ENCODE results near the gene FAM135A. TPM values are rescaled to one million over a fixed set of nuclear protein-coding genes. Genes with fewer than 3 reads are reported as not detected.
"Not testable (repeated sequence)": the region's sequence is repeated elsewhere in the genome, so short reads cannot be mapped to it uniquely, and the experiment has no call there.

FAM135A gene
- total and polyA plus RNA-seq, 2 of the 13 experiments (the other 11 are each of a cell fraction or from before 2014, with no cell fraction given), result 26.9 to 31.5 TPM

GRCh38 chr6:70447343-70448070 is 34.2 kb downstream of the FAM135A start:
- DNase-seq (ENCODE audit: low spot score); H3K27ac ChIP-seq (ENCODE audit: extremely low read length, insufficient read depth, low read length); in situ Hi-C loops (cut with HindIII; ENCODE audit: extremely low pct_ligation_motif_present, low pct_unique_long_range_greater_than_20kb); H3K4me2 ChIP-seq (ENCODE audit: low read depth, low read length); H3K4me1 ChIP-seq (ENCODE audit: insufficient read depth, low read length); BruUV-seq (replicated peaks); H2AFZ ChIP-seq (ENCODE audit: low read length); H3K79me2 ChIP-seq (ENCODE audit: insufficient read depth, low read length); H3K9ac ChIP-seq (ENCODE audit: insufficient read depth, low read depth, low read length); POLR2A ChIA-PET; H3K4me3 ChIP-seq (replicated peaks in 1 of 3; ENCODE audit: insufficient read depth in 1 of 3, low read depth in 2 of 3, low read length in 3 of 3); intact Hi-C loops (cut with micrococcal nuclease; ENCODE audit: unreplicated experiment); ATAC-seq; FAIRE-seq; H4K20me1 ChIP-seq (ENCODE audit: insufficient read depth, low read length); H3K27me3 ChIP-seq (ENCODE audit: control insufficient read depth in 1 of 2, insufficient read depth in 2 of 2, low read length in 2 of 2); H3K9me3 ChIP-seq (ENCODE audit: low read length); CTCF ChIA-PET (ENCODE audit: low intra/inter-chr PET ratio, low total read pairs): not testable (repeated sequence)
- TF ChIP-seq MAFK (conservative IDR thresholded peaks at IDR 0.05 in 1 of 2, IDR thresholded peaks at IDR 0.05 in 1 of 2; ENCODE audit: low read length in 2 of 2), result 0 out of 4 replicates have a peak, but pooled peaks of 1 of the 2 experiments have one; percentile 4
- H3K36me3 ChIP-seq (replicated peaks in 1 of 2; ENCODE audit: control insufficient read depth in 1 of 2, insufficient read depth in 2 of 2, low read length in 2 of 2), result peaks cover 2 to 22% of the 10 kb centered on the region in 2 experiments; a peak in 3 of 5 replicates
- WGBS (ENCODE audit: low lambda C conversion rate), result 98% methylated on average over 12 of the region's 13 CpGs

DNA sequence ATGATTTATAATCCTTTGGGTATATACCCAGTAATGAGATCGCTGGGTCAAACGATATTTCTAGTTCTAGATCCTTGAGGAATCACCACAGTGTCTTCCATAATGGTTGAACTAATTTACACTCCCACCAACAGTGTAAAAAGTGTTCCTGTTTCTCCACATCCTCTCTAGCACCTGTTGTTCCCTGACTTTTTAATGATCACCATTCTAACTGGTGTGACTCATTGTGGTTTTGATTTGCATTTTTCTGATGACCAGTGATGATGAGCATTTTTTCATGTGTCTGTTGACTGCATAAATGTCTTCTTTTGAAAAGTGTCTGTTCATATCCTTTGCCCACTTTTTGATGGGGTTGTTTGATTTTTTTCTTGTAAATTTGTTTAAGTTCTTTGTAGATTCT is 40.6 kb downstream of the FAM135A start:
- POLR2A ChIA-PET; H3K4me2 ChIP-seq (ENCODE audit: low read depth, low read length); H2AFZ ChIP-seq (ENCODE audit: low read length); H3K27ac ChIP-seq (ENCODE audit: extremely low read length, insufficient read depth, low read length); CTCF ChIA-PET (ENCODE audit: low intra/inter-chr PET ratio, low total read pairs); in situ Hi-C loops (cut with HindIII; ENCODE audit: extremely low pct_ligation_motif_present, low pct_unique_long_range_greater_than_20kb); DNase-seq (ENCODE audit: low spot score); H3K9ac ChIP-seq (ENCODE audit: insufficient read depth, low read depth, low read length); H3K4me1 ChIP-seq (ENCODE audit: insufficient read depth, low read length); H3K4me3 ChIP-seq (replicated peaks in 1 of 3; ENCODE audit: insufficient read depth in 1 of 3, low read depth in 2 of 3, low read length in 3 of 3); intact Hi-C loops (cut with micrococcal nuclease; ENCODE audit: unreplicated experiment); H3K27me3 ChIP-seq (ENCODE audit: control insufficient read depth in 1 of 2, insufficient read depth in 2 of 2, low read length in 2 of 2); H3K79me2 ChIP-seq (ENCODE audit: insufficient read depth, low read length); BruUV-seq (replicated peaks); H4K20me1 ChIP-seq (ENCODE audit: insufficient read depth, low read length); H3K9me3 ChIP-seq (ENCODE audit: low read length); FAIRE-seq; ATAC-seq: not testable (repeated sequence)
- H3K36me3 ChIP-seq (replicated peaks in 1 of 2; ENCODE audit: control insufficient read depth in 1 of 2, insufficient read depth in 2 of 2, low read length in 2 of 2), result peaks cover 0 to 19% of the 10 kb centered on the region in 2 experiments; a peak in 2 of 5 replicates
- WGBS (ENCODE audit: low lambda C conversion rate), result 100% methylated on average over 2 of the region's 2 CpGs
